ENCODE data around the gene KLLN. TPM values are rescaled to one million over a fixed set of nuclear protein-coding genes. Genes with fewer than 3 reads are reported as not detected.

Gene KLLN
- total RNA-seq, 4 donors from 2014 or later, result 0.79 to 1.00 (median 0.82) TPM; not detected in 1

DNA sequence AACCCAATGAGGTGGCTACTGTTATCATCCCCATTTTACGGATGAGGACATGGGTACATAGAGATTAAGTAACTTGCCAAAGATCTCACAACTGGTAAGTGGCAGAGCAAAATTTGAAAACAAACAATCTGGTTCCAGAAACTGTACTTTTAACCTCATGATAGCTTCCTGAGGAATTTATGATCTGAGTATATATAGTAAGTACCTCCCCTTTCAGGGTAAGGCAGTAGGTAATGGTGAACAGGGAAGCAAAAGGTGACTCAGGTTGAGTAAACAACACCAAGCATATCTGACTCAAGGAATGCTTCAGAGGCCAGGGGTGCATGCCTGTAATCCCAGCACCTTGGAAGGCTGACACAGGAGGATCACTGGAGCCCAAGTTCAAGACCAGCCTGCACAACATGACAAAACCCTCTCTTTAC is 21.1 kb downstream of the KLLN start:
- in situ Hi-C loops (cut with MboI; ENCODE audit: low pct_ligation_motif_present in 1 of 4, low pct_unique_long_range_greater_than_20kb in 1 of 4, low sequenced_read_pairs in 3 of 4), result loop anchor here in 1 of 4 donors (25.0 kb wide), 1 partner anchor 695 kb away; no protein-coding TSS in a partner anchor
- TF ChIP-seq POLR2A (IDR thresholded peaks at IDR 0.05) (no peak), POLR2AphosphoS5 (IDR thresholded peaks at IDR 0.05) (peak in 2 of 3 donors; percentile 24 to 70)
- H3K4me3 ChIP-seq, result no peak overlapping the region
- H3K27me3 ChIP-seq, result no peaks in the 10 kb centered on the region
- H3K9me3 ChIP-seq, result no peaks in the 10 kb centered on the region
- H3K36me3 ChIP-seq, result no peaks in the 10 kb centered on the region
- H3K4me1 ChIP-seq, result peaks cover 0 to 16% (median 6%) of the 10 kb centered on the region in 4 donors
- H3K27ac ChIP-seq, result peak overlapping the region; percentile 56 to 67 (median 66)
- intact Hi-C loops (cut with DNase I; ENCODE audit: low total_unique reads), result no loop called here
- WGBS, 2 donors (ENCODE audit: low coverage in 1 of 2), result 67 to 74% methylated on average over 1 of the region's 1 CpG
- peak; percentile 72 for DNase-seq

DNA sequence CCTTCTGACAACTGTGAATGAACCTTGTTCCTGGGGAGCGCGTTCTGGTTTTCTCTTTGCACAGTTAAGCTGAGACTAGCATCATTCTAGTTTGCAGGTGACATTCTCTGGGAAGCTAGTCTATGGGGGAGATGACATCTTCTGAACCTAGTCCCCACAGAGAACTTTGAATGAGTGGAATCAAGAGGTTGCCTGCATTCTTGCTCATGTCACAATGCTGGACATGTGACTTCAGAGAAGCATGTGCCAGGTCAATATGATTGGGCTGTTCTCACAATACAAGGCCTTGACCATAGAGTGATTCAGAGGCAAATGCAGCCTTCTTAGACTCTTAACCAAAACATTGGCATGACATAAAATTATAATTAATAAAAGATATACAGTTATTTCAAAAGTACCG is 22.1 kb downstream of the KLLN start:
- Histone ChIP-seq H3K36me3 (no peaks in the 10 kb centered on the region), H3K27me3 (no peaks in the 10 kb centered on the region), H3K4me1 (peaks cover 0 to 16% (median 6%) of the 10 kb centered on the region in 4 donors), H3K4me3 (no peak overlapping the region), H3K9me3 (no peaks in the 10 kb centered on the region), H3K27ac (no peak overlapping the region)
- intact Hi-C loops (cut with DNase I; ENCODE audit: low total_unique reads) (no loop called here), in situ Hi-C loops (cut with MboI; ENCODE audit: low pct_ligation_motif_present in 1 of 4, low pct_unique_long_range_greater_than_20kb in 1 of 4, low sequenced_read_pairs in 3 of 4) (loop anchor here in 1 of 4 donors (25.0 kb wide), 1 partner anchor 696 kb away; no protein-coding TSS in a partner anchor)
- no peak for TF ChIP-seq POLR2AphosphoS5 (IDR thresholded peaks at IDR 0.05)
- TF ChIP-seq POLR2A (IDR thresholded peaks at IDR 0.05), result no peak
- TF ChIP-seq CTCF (IDR thresholded peaks at IDR 0.05), result no peak
- no peak for TF ChIP-seq EP300 (IDR thresholded peaks at IDR 0.05; ENCODE audit: low read depth)
- no peak for DNase-seq
- 78 to 92% methylated on average over 1 to 3 of the region's 3 CpGs for WGBS, 2 donors (ENCODE audit: low coverage in 1 of 2)

GRCh38 chr10:87838650-87839049 is 24.7 kb downstream of the KLLN start:
- Histone ChIP-seq H3K36me3 (no peaks in the 10 kb centered on the region), H3K27me3 (no peaks in the 10 kb centered on the region), H3K4me1 (peaks cover 0 to 16% (median 6%) of the 10 kb centered on the region in 4 donors), H3K27ac (no peak overlapping the region), H3K4me3 (no peak overlapping the region), H3K9me3 (no peaks in the 10 kb centered on the region)
- WGBS, 2 donors (ENCODE audit: low coverage in 1 of 2), result 90 to 97% methylated on average over 2 of the region's 2 CpGs
- no peak for DNase-seq
- TF ChIP-seq POLR2AphosphoS5 (IDR thresholded peaks at IDR 0.05), result no peak
- TF ChIP-seq EP300 (IDR thresholded peaks at IDR 0.05; ENCODE audit: low read depth), result no peak
- TF ChIP-seq CTCF (IDR thresholded peaks at IDR 0.05), result no peak
- no peak for TF ChIP-seq POLR2A (IDR thresholded peaks at IDR 0.05)
- in situ Hi-C loops (cut with MboI; ENCODE audit: low pct_ligation_motif_present in 1 of 4, low pct_unique_long_range_greater_than_20kb in 1 of 4, low sequenced_read_pairs in 3 of 4) (loop anchor here in 1 of 4 donors (25.0 kb wide), 1 partner anchor 699 kb away; no protein-coding TSS in a partner anchor), intact Hi-C loops (cut with DNase I; ENCODE audit: low total_unique reads) (no loop called here)

DNA sequence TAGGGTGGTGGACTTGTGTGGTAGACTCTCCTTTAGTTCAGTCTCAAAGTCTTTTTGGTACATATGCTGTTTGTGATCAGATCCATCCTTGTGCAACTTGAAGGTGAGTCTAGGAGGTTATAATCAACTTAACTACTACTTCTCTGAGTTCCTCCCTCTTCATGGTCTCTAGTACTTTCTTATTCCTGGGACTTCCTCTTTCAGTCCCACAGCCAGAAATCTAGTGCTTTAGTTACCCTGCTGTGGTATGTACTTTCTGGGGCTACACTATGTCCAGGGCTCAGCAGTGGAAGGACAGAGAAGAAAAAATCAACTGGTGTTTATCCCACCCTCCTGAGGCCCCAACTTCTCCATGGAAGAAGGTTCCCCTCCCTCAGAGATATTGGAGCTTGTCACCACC is 25.9 kb downstream of the KLLN start:
- H3K4me1 ChIP-seq, result peaks cover 0 to 9% (median 4%) of the 10 kb centered on the region in 4 donors
- H3K36me3 ChIP-seq, result no peaks in the 10 kb centered on the region
- H3K27ac ChIP-seq, result no peak overlapping the region
- intact Hi-C loops (cut with DNase I; ENCODE audit: low total_unique reads), result no loop called here
- no peak for TF ChIP-seq POLR2A (IDR thresholded peaks at IDR 0.05)
- TF ChIP-seq CTCF (IDR thresholded peaks at IDR 0.05), result no peak
- no peaks in the 10 kb centered on the region for H3K27me3 ChIP-seq
- in situ Hi-C loops (cut with MboI; ENCODE audit: low pct_ligation_motif_present in 1 of 4, low pct_unique_long_range_greater_than_20kb in 1 of 4, low sequenced_read_pairs in 3 of 4), result loop anchor here in 1 of 4 donors (25.0 kb wide), 1 partner anchor 700 kb away; no protein-coding TSS in a partner anchor
- DNase-seq, result no peak
- H3K9me3 ChIP-seq, result no peaks in the 10 kb centered on the region
- no peak overlapping the region for H3K4me3 ChIP-seq

GRCh38 chr10:87836098-87836497 is 27.2 kb downstream of the KLLN start:
- H3K9me3 ChIP-seq, result no peaks in the 10 kb centered on the region
- no peak overlapping the region for H3K27ac ChIP-seq
- no peaks in the 10 kb centered on the region for H3K36me3 ChIP-seq
- 91 to 93% methylated on average over 3 to 4 of the region's 4 CpGs for WGBS, 2 donors (ENCODE audit: low coverage in 1 of 2)
- no peaks in the 10 kb centered on the region for H3K27me3 ChIP-seq
- intact Hi-C loops (cut with DNase I; ENCODE audit: low total_unique reads), result no loop called here
- in situ Hi-C loops (cut with MboI; ENCODE audit: low pct_ligation_motif_present in 1 of 4, low pct_unique_long_range_greater_than_20kb in 1 of 4, low sequenced_read_pairs in 3 of 4), result loop anchor here in 1 of 4 donors (25.0 kb wide), 1 partner anchor 701 kb away; no protein-coding TSS in a partner anchor
- DNase-seq, result no peak
- H3K4me1 ChIP-seq, result no peaks in the 10 kb centered on the region
- TF ChIP-seq POLR2AphosphoS5 (IDR thresholded peaks at IDR 0.05) (no peak), CTCF (IDR thresholded peaks at IDR 0.05) (no peak), POLR2A (IDR thresholded peaks at IDR 0.05) (no peak), EP300 (IDR thresholded peaks at IDR 0.05; ENCODE audit: low read depth) (no peak)
- no peak overlapping the region for H3K4me3 ChIP-seq

Data from transverse colon (tissue), 4 donors.